Measurements from ENCODE around the gene PRKCQ. TPM values are rescaled to one million over a fixed set of nuclear protein-coding genes. Genes with fewer than 3 reads are reported as not detected.
A peak's percentile ranks its signal among the peaks of the same experiment; 100 is the strongest.

The PRKCQ gene
- total RNA-seq, 3 donors from 2014 or later = 1.5 to 2.2 (median 1.6) TPM

DNA sequence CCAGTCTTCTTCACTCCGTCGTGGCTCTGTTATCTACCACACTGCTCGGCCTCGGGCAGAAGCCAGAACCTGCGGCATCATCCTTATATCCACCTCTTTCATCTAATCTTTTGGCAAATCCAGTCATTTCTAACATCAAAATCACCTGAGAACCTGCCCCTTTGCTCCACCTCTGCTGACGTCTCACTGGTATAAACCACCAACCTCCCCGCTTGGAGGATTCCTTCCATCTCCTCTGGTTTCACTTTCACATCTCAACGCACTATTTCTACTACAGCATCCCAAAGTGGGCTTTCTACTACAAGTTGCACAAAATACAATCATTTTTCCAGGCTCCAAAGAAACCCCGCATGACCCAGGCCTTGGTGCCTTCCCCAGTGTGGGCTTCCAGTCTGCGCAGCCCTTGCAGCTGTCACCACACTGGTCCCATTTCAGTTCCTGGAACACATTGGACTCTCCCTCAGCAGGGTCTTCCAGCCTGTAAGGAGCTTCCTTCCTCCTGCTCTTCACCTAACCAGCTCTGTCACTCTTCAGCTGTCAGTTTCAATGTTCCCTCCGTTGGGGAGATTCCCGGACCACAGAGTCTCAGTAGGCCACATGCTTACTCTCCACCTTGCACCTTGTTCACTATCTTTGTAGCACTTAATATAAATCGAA, 85.0 kb downstream of the PRKCQ start:
- H3K9me3 ChIP-seq = no peaks in the 10 kb centered on the region
- H3K4me3 ChIP-seq = no peak overlapping the region
- intact Hi-C loops (cut with DNase I, micrococcal nuclease) = no loop called here
- H3K4me1 ChIP-seq (ENCODE audit: low read depth) = no peaks in the 10 kb centered on the region
- peak; percentile 56 for ATAC-seq
- H3K36me3 ChIP-seq (ENCODE audit: low read depth) = no peaks in the 10 kb centered on the region
- peak in 1 of 3 donors; percentile 27 for DNase-seq
- TF ChIP-seq, protein P1, sequence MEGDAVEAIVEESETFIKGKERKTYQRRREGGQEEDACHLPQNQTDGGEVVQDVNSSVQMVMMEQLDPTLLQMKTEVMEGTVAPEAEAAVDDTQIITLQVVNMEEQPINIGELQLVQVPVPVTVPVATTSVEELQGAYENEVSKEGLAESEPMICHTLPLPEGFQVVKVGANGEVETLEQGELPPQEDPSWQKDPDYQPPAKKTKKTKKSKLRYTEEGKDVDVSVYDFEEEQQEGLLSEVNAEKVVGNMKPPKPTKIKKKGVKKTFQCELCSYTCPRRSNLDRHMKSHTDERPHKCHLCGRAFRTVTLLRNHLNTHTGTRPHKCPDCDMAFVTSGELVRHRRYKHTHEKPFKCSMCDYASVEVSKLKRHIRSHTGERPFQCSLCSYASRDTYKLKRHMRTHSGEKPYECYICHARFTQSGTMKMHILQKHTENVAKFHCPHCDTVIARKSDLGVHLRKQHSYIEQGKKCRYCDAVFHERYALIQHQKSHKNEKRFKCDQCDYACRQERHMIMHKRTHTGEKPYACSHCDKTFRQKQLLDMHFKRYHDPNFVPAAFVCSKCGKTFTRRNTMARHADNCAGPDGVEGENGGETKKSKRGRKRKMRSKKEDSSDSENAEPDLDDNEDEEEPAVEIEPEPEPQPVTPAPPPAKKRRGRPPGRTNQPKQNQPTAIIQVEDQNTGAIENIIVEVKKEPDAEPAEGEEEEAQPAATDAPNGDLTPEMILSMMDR (IDR thresholded peaks at IDR 0.05) = no peak

DNA sequence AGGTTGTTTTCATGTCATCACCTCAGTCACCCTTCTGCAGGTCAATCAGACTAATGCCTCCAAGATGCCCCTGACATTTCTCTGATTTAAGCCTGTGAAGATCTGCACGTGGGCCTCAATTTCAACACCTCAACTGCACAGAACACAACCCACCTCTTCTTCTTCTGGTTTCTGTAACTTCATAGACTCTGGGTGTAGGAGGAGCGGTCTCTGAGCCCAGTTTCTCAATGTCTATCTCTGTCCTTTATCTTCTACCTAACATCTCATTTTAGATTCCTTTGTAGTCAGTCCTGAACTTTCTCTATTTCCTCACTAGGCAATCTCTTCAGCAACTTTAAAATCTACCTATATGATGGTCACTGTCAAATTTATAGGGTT, 85.6 kb downstream of the PRKCQ start:
- intact Hi-C loops (cut with DNase I, micrococcal nuclease) = no loop called here
- no peaks in the 10 kb centered on the region for H3K4me1 ChIP-seq (ENCODE audit: low read depth)
- TF ChIP-seq, protein P1 (IDR thresholded peaks at IDR 0.05) = no peak
- ATAC-seq (no peak), DNase-seq (no peak)
- H3K9me3 ChIP-seq = no peaks in the 10 kb centered on the region
- H3K4me3 ChIP-seq = no peak overlapping the region
- H3K36me3 ChIP-seq (ENCODE audit: low read depth) = no peaks in the 10 kb centered on the region

DNA sequence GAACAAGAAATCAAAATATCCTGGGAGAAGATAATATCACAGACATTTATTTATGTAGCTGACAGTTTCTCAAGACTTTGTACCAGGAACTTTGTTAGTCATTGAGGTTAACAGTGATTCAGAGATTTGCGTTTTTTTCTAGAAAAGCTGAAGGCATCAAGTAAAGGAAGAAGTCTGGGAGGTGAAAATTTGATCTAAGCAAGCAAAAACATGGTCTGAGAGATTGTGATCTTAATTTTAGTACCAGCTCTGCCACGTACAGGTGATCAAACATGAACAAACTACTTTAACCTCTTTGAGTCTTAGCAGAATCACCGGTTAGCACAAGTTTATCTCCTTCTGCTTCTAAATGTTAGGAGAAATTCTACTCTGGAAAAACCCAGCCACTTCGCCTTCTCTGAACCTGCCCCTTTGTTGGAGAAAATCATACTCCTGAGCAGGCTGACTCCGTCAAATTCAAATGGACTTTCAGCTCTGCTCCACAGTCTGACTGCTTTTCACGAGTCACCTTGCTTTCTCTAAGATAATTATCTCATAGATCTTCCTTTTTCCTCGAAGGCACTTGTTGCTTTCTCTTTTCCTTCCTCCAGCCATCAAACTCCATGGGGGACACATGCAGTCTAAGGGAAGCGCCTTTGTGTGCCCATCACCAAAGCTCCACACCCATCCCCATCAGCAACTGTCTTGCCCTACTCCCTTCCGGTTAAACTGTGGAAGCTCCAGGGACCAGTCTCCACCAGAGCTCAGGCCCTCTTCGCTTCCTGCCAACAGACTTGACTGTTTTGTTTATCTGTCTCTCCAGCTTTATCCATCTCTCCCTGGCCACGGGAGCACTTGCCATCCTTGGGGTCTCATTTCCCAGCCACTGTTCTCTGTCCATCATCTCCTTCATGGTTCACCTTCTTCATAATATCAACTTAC, 86.3 kb downstream of the PRKCQ start:
- ATAC-seq = no peak
- no peak for DNase-seq
- Histone ChIP-seq H3K4me1 (ENCODE audit: low read depth) (no peaks in the 10 kb centered on the region), H3K4me3 (no peak overlapping the region), H3K36me3 (ENCODE audit: low read depth) (no peaks in the 10 kb centered on the region), H3K9me3 (no peaks in the 10 kb centered on the region)
- TF ChIP-seq, protein P1 (IDR thresholded peaks at IDR 0.05) = no peak
- intact Hi-C loops (cut with DNase I, micrococcal nuclease) = no loop called here

DNA sequence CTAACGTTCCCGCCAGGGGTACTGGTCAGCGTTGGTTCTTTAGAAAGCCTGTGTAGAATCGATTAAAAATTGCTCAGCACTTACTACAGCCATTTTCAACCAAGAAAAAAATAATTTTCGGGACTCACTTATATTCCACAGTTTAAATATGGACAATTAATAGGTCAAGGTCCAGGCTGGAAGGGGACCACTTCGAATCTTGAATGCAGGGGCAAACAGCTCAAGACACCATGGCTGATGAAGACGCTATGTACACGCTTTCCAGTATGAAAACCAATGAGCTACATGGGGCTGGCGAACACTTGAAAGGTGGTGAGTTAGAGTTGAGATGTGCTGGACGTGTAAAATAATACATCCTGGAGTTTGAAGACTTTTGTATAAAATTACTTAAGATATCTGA, 87.2 kb downstream of the PRKCQ start:
- Histone ChIP-seq H3K9me3 (no peaks in the 10 kb centered on the region), H3K4me1 (ENCODE audit: low read depth) (no peaks in the 10 kb centered on the region), H3K4me3 (no peak overlapping the region), H3K36me3 (ENCODE audit: low read depth) (no peaks in the 10 kb centered on the region)
- DNase-seq (no peak), ATAC-seq (no peak)
- intact Hi-C loops (cut with DNase I, micrococcal nuclease) = no loop called here
- TF ChIP-seq, protein P1 (IDR thresholded peaks at IDR 0.05) = no peak

DNA sequence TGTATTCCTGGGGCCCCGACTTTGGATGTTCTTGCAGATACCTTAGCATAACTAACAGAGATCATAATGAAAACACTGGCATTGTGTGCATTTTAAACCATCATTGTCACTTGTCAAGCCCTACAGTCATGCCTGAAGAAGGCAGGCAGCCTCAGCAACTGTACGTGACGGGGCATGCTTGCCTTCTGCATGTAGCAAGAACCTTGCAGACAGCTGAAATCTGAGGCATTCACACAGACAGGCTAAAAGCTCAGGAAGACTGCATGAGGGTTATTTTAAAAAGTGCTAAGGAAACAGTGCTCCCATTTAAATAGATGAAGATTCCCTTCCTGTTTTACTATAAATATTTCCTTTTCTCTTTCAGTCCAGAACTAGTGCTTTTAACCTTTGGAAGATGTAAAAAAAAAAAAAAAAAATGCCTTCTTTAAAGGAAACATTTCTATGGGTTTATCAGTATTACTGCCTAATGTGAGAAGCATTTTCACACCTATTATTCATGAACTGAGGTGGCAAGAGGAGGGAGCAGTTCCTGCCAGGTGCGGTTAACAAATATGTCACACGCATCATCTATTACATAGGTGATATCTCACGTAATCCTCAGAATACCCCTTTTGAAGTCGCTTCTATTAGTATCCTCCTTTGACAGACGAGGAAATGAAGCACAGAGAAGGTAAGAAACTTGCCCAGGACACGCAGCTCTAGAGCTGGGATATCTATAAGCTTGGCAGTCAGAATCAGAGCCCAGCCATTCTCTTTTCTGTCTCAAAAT, 88.1 kb downstream of the PRKCQ start:
- TF ChIP-seq, protein P1 (IDR thresholded peaks at IDR 0.05) = no peak
- no peaks in the 10 kb centered on the region for H3K4me1 ChIP-seq (ENCODE audit: low read depth)
- DNase-seq (no peak), ATAC-seq (peak; percentile 61)
- H3K4me3 ChIP-seq = no peak overlapping the region
- no peaks in the 10 kb centered on the region for H3K9me3 ChIP-seq
- no peaks in the 10 kb centered on the region for H3K36me3 ChIP-seq (ENCODE audit: low read depth)
- intact Hi-C loops (cut with DNase I, micrococcal nuclease) = no loop called here
